GM21526 (cell line): ENCODE results near the gene CCDC88A.
"Not testable (repeated sequence)": the region's sequence is repeated elsewhere in the genome, so short reads cannot be mapped to it uniquely, and the experiment has no call there.

Experiments
- ATAC-seq: cut with Tn5 transposase; IDR thresholded peaks from one replicate; pipeline ENCODE4 v1.9.1; 2021; ENCODE audit warnings: moderate library complexity; ENCODE audit not compliant: unreplicated experiment, low FRiP score

The CCDC88A gene

GRCh38 chr2:55247025-55247424 is 172.6 kb downstream of the CCDC88A start:
- ATAC-seq: no peak

GRCh38 chr2:55245411-55245810 is 174.2 kb downstream of the CCDC88A start:
- ATAC-seq: no peak

GRCh38 chr2:55242617-55243016 is 177.0 kb downstream of the CCDC88A start:
- no peak for ATAC-seq

GRCh38 chr2:55241582-55241981 is 178.1 kb downstream of the CCDC88A start:
- not testable (repeated sequence) for ATAC-seq

- ATAC-seq: no peak
These were observed 179.9 kb downstream of the CCDC88A start for GRCh38 chr2:55239656-55240222.
